DND-41 (cell line): Measurements from ENCODE around the gene C10orf105.

Source experiments
- ATAC-seq: fragments of 200-7000 bp; cut with Tn5 transposase; 3 replicates; pipeline ENCODE4 v1.9.1; 2021; ENCODE audit warnings: low read depth; ENCODE audit not compliant: insufficient read depth
- DNase-seq: peaks from one replicate; pipeline ENCODE4 v3.0.0-alpha.2; 2020
- H2AFZ ChIP-seq: 2 replicates; pipeline ENCODE4 v1.6.0; 2012; ENCODE audit warnings: low read depth, low read length
- H3K27ac ChIP-seq: 2 replicates; pipeline ENCODE4 v1.5.1; 2012; ENCODE audit warnings: low read length, inconsistent platforms
- H3K27me3 ChIP-seq: fragments of 200-600 bp; sonication (generic); 2 replicates; pipeline ENCODE4 v1.6.0; 2012; ENCODE audit warnings: low read length, mild to moderate bottlenecking, inconsistent platforms; ENCODE audit not compliant: insufficient read depth, poor library complexity
- H3K36me3 ChIP-seq: 2 replicates; pipeline ENCODE4 v1.5.1; 2012; ENCODE audit warnings: low read length, inconsistent platforms; ENCODE audit not compliant: insufficient read depth
- H3K4me1 ChIP-seq: 2 replicates; pipeline ENCODE4 v1.5.1; 2012; ENCODE audit warnings: mild to moderate bottlenecking, low read length; ENCODE audit not compliant: insufficient read depth
- H3K4me2 ChIP-seq: 2 replicates; pipeline ENCODE4 v1.6.0; 2012; ENCODE audit warnings: mild to moderate bottlenecking, moderate library complexity, low read length, inconsistent platforms; ENCODE audit not compliant: insufficient read depth
- H3K4me3 ChIP-seq, 2 experiments: fragments of 200-600 bp in 1 of 2; shearing (Covaris generic) in 1 of 2; 2 replicates each; pipeline ENCODE4 v1.5.1; 2012 to 2016; ENCODE audit warnings: inconsistent platforms in 2 of 2, low read length in 2 of 2, mild to moderate bottlenecking in 2 of 2, low read depth in 1 of 2, moderate library complexity in 1 of 2
- H3K79me2 ChIP-seq: 2 replicates; pipeline ENCODE4 v1.6.0; 2012; ENCODE audit warnings: low read length, inconsistent platforms; ENCODE audit not compliant: insufficient read depth
- H3K9ac ChIP-seq: 2 replicates; pipeline ENCODE4 v1.6.0; 2012; ENCODE audit warnings: low read depth, mild to moderate bottlenecking, inconsistent platforms, low read length, moderate library complexity
- H3K9me3 ChIP-seq: 2 replicates; pipeline ENCODE4 v1.5.1; 2012; ENCODE audit warnings: low read length, moderate library complexity, mild to moderate bottlenecking, inconsistent platforms; ENCODE audit not compliant: insufficient read depth, severe bottlenecking
- H4K20me1 ChIP-seq: 2 replicates; pipeline ENCODE4 v1.6.0; 2012; ENCODE audit warnings: low read length; ENCODE audit not compliant: insufficient read depth
- EZH2 ChIP-seq: IDR thresholded peaks from 3 replicates; pipeline ENCODE4 v1.6.1; 2012; ENCODE audit warnings: borderline replicate concordance, low read depth, mild to moderate bottlenecking, moderate library complexity, low read length, inconsistent platforms; ENCODE audit not compliant: severe bottlenecking
- TF ChIP-seq, protein P1 (sequence below): IDR thresholded peaks from 2 replicates; pipeline ENCODE4 v1.5.1; 2012; ENCODE audit warnings: borderline replicate concordance, low read length, moderate library complexity, mild to moderate bottlenecking; ENCODE audit not compliant: poor library complexity, severe bottlenecking; ENCODE audit errors: extremely low read depth

C10orf105 gene

DNA sequence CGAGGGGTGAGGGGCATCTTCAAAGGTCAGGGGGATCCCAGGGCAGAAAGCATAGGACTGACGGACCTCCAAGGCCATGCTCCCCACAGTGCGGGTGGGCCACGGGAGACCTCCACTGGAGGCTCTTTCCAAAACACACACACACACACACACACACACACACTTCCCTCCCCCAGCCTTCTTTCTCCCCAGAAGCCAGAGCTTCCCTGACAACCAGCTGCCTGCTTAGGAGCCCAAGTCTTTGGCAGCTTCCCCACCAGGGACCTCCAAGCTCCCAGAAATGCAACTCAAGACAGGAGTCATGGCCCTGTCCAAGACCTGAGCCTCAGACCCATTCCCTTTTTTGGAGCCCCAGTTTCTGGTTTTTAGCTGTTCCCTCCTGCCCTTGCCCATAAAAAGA is 710 bp upstream of the C10orf105 start:
- TF ChIP-seq, protein P1, sequence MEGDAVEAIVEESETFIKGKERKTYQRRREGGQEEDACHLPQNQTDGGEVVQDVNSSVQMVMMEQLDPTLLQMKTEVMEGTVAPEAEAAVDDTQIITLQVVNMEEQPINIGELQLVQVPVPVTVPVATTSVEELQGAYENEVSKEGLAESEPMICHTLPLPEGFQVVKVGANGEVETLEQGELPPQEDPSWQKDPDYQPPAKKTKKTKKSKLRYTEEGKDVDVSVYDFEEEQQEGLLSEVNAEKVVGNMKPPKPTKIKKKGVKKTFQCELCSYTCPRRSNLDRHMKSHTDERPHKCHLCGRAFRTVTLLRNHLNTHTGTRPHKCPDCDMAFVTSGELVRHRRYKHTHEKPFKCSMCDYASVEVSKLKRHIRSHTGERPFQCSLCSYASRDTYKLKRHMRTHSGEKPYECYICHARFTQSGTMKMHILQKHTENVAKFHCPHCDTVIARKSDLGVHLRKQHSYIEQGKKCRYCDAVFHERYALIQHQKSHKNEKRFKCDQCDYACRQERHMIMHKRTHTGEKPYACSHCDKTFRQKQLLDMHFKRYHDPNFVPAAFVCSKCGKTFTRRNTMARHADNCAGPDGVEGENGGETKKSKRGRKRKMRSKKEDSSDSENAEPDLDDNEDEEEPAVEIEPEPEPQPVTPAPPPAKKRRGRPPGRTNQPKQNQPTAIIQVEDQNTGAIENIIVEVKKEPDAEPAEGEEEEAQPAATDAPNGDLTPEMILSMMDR = no peak
- TF ChIP-seq EZH2 = no peak
- H3K9ac ChIP-seq = no peak overlapping the region
- H4K20me1 ChIP-seq = no peaks in the 10 kb centered on the region
- H3K27ac ChIP-seq = no peak overlapping the region
- H3K4me3 ChIP-seq = no peak overlapping the region
- no peaks in the 10 kb centered on the region for H3K9me3 ChIP-seq
- peaks cover 16% of the 10 kb centered on the region for H3K4me1 ChIP-seq
- H3K79me2 ChIP-seq = no peaks in the 10 kb centered on the region
- no peak overlapping the region for H3K4me2 ChIP-seq
- H2AFZ ChIP-seq = no peak overlapping the region
- H3K36me3 ChIP-seq = no peaks in the 10 kb centered on the region
- no peak for DNase-seq
- H3K27me3 ChIP-seq = no peaks in the 10 kb centered on the region
- ATAC-seq = no peak

- no peak for ATAC-seq
- Histone ChIP-seq H3K36me3 (no peaks in the 10 kb centered on the region), H3K4me2 (no peak overlapping the region), H3K79me2 (no peaks in the 10 kb centered on the region), H3K4me3 (no peak overlapping the region), H3K27me3 (no peaks in the 10 kb centered on the region), H3K27ac (no peak overlapping the region), H3K4me1 (peaks cover 24% of the 10 kb centered on the region), H2AFZ (no peak overlapping the region), H4K20me1 (no peaks in the 10 kb centered on the region), H3K9ac (no peak overlapping the region), H3K9me3 (no peaks in the 10 kb centered on the region)
- TF ChIP-seq, protein P1 = no peak
- TF ChIP-seq EZH2 = no peak
- no peak for DNase-seq
Measured at GRCh38 chr10:71719042-71719441, 536 bp downstream of the C10orf105 start.

- Histone ChIP-seq H3K4me1 (peaks cover 24% of the 10 kb centered on the region), H2AFZ (no peak overlapping the region), H3K9ac (no peak overlapping the region)
Measured at GRCh38 chr10:71718165-71718698, 1.3 kb downstream of the C10orf105 start.

More at GRCh38 chr10:71718165-71718698, 1.3 kb downstream of the C10orf105 start:
- Histone ChIP-seq H3K36me3 (no peaks in the 10 kb centered on the region), H3K27ac (no peak overlapping the region), H3K79me2 (no peaks in the 10 kb centered on the region), H3K27me3 (no peaks in the 10 kb centered on the region), H3K4me2 (no peak overlapping the region), H4K20me1 (no peaks in the 10 kb centered on the region), H3K9me3 (no peaks in the 10 kb centered on the region), H3K4me3 (no peak overlapping the region)
- DNase-seq (no peak), ATAC-seq (no peak)
- TF ChIP-seq, protein P1 = no peak
- no peak for TF ChIP-seq EZH2
